Hypothalamus (tissue), 51 donors: ENCODE measurements around the gene AGK.

Source experiments
- DNase-seq, 51 donors: peaks; one replicate each; lab custom pipeline; 2025; lab: John Stamatoyannopoulos, UW

Gene AGK

GRCh38 chr7:141551094-141551781 lies at the start of gene AGK:
TSS of gene AGK (plus strand) at chr7:141551410. CDS start at chr7:141555467, 4,057 bp downstream.
- peak; percentile 6 to 83 (median 57) for DNase-seq

GRCh38 chr7:141501451-141501850 lies 49.8 kb upstream of the AGK start:
- no peak for DNase-seq

- peak in 3 of 51 donors; percentile 4 to 23 (median 8) for DNase-seq
Observed at GRCh38 chr7:141511316-141511675, 39.9 kb upstream of the AGK start.

- peak in 32 of 51 donors; percentile 3 to 55 (median 18) for DNase-seq
Observed at GRCh38 chr7:141511676-141512396, 39.4 kb upstream of the AGK start.

GRCh38 chr7:141512597-141512996 lies 38.6 kb upstream of the AGK start:
- no peak for DNase-seq

GRCh38 chr7:141513720-141514119 lies 37.5 kb upstream of the AGK start:
- DNase-seq, result no peak

GRCh38 chr7:141515941-141516340 lies 35.3 kb upstream of the AGK start:
- no peak for DNase-seq

- DNase-seq, result no peak
Observed at GRCh38 chr7:141519623-141520022, 31.6 kb upstream of the AGK start.

GRCh38 chr7:141522657-141523342 lies 28.4 kb upstream of the AGK start:
- DNase-seq, result no peak

- no peak for DNase-seq
Observed at GRCh38 chr7:141525973-141526514, 25.2 kb upstream of the AGK start.

- DNase-seq, result no peak
Observed at GRCh38 chr7:141527076-141527475, 24.1 kb upstream of the AGK start.

GRCh38 chr7:141528399-141528798 lies 22.8 kb upstream of the AGK start:
- no peak for DNase-seq

GRCh38 chr7:141533149-141533949 lies 17.9 kb upstream of the AGK start:
- peak in 46 of 51 donors; percentile 2 to 82 (median 46) for DNase-seq

GRCh38 chr7:141534757-141535737 lies 16.2 kb upstream of the AGK start:
- no peak for DNase-seq

GRCh38 chr7:141537906-141538305 lies 13.3 kb upstream of the AGK start:
- no peak for DNase-seq

GRCh38 chr7:141541375-141541774 lies 9.8 kb upstream of the AGK start:
- no peak for DNase-seq

GRCh38 chr7:141544831-141545230 lies 6.4 kb upstream of the AGK start:
- no peak for DNase-seq

- DNase-seq, result no peak
Observed at GRCh38 chr7:141549582-141549981, 1.6 kb upstream of the AGK start.

- DNase-seq, result peak in 20 of 51 donors; percentile 5 to 66 (median 28)
Observed at GRCh38 chr7:141550386-141551093, 670 bp upstream of the AGK start.
